Tibial nerve (tissue), 4 donors: ENCODE results near the gene TPP2. TPM values are rescaled to one million over a fixed set of nuclear protein-coding genes. Genes with fewer than 3 reads are reported as not detected.

Experiments used
- DNase-seq, 2 donors: peaks; one replicate each; pipeline ENCODE4 v3.0.0-alpha.2; 2019; ENCODE audit warnings: low spot score in 2 of 2
- H3K27ac ChIP-seq, 4 donors: fragments of 200-600 bp; sonication (generic) in 3 of 4; one replicate each; pipeline ENCODE4 v1.5.1; 2017 to 2019; ENCODE audit warnings: mild to moderate bottlenecking in 1 of 4
- H3K27me3 ChIP-seq, 2 donors: fragments of 200-600 bp; sonication (generic) in 1 of 2; one replicate each; pipeline versions ENCODE4 v1.5.1 to v1.6.0; 2017 to 2019
- H3K36me3 ChIP-seq, 3 donors: fragments of 200-600 bp; sonication (generic); one replicate each; pipeline ENCODE4 v1.5.1; 2018 to 2019
- H3K4me1 ChIP-seq, 4 donors: fragments of 200-600 bp; sonication (generic) in 3 of 4; one replicate each; pipeline ENCODE4 v1.5.1; 2017 to 2019
- H3K4me3 ChIP-seq, 4 donors: fragments of 200-600 bp; sonication (generic) in 3 of 4; one replicate each; pipeline ENCODE4 v1.5.1; 2017 to 2019; ENCODE audit warnings: mild to moderate bottlenecking in 1 of 4, moderate library complexity in 1 of 4
- H3K9me3 ChIP-seq, 4 donors: fragments of 200-600 bp; sonication (generic) in 3 of 4; one replicate each; pipeline ENCODE4 v1.5.1; 2017 to 2019
- CTCF ChIP-seq, 5 experiments: fragments of 200-600 bp in 3 of 5; fragments of 450-650 bp in 2 of 5; sonication (generic) in 3 of 5; IDR thresholded peaks; one replicate each; pipeline ENCODE4 v1.5.1; 2016 to 2019; ENCODE audit warnings: antibody characterized with exemption in 5 of 5, mild to moderate bottlenecking in 3 of 5, moderate library complexity in 2 of 5
- EP300 ChIP-seq, 2 donors: sonication (generic); formaldehyde crosslinking; IDR thresholded peaks; one replicate each; pipeline ENCODE4 v1.6.1; 2017; ENCODE audit warnings: antibody characterized with exemption in 2 of 2, mild to moderate bottlenecking in 1 of 2
- POLR2A ChIP-seq, 2 donors: fragments of 450-650 bp; IDR thresholded peaks; one replicate each; pipeline ENCODE4 v1.6.1; 2017; ENCODE audit warnings: antibody characterized with exemption in 2 of 2, mild to moderate bottlenecking in 2 of 2, moderate library complexity in 2 of 2
- WGBS, 2 donors: methylation state at CpG; one replicate each; pipeline ENCODE4 v1.1.5; 2018; 5-methylcytosine and 5-hydroxymethylcytosine counted together
- total RNA-seq, 4 donors: library from RNA; depleted of rRNA; stranded (reverse); fragments of >200 nt; gene quantifications; one replicate each; pipeline ENCODE4 v1.1.0, GENCODE V29; 2016

Gene TPP2
- total RNA-seq, 4 donors from 2014 or later = 37.8 to 47.5 (median 43.9) TPM

GRCh38 chr13:102686024-102686423 lies 89.2 kb downstream of the TPP2 start:
- Histone ChIP-seq H3K9me3 (peaks cover 0 to 10% (median 0%) of the 10 kb centered on the region in 4 donors), H3K36me3 (peaks cover 0 to 3% (median 0%) of the 10 kb centered on the region in 3 donors), H3K27ac (no peak overlapping the region), H3K4me1 (no peaks in the 10 kb centered on the region), H3K27me3 (peaks cover 0 to 4% of the 10 kb centered on the region in 2 donors), H3K4me3 (no peak overlapping the region)
- peak in 1 of 2 donors; percentile 2 for DNase-seq
- WGBS, 2 donors = 77% methylated on average over 3 of the region's 3 CpGs
- TF ChIP-seq EP300 (IDR thresholded peaks at IDR 0.05) (no peak), POLR2A (IDR thresholded peaks at IDR 0.05) (no peak), CTCF (IDR thresholded peaks at IDR 0.05) (no peak)

- DNase-seq = no peak
- no peak for TF ChIP-seq POLR2A (IDR thresholded peaks at IDR 0.05)
- WGBS, 2 donors = 74 to 82% methylated on average over 7 of the region's 7 CpGs
Observed at GRCh38 chr13:102687520-102687919, 90.7 kb downstream of the TPP2 start.

GRCh38 chr13:102688306-102688973 lies 91.7 kb downstream of the TPP2 start:
- Histone ChIP-seq H3K27ac (no peak overlapping the region), H3K4me3 (no peak overlapping the region), H3K9me3 (no peaks in the 10 kb centered on the region), H3K27me3 (peaks cover 0 to 26% of the 10 kb centered on the region in 2 donors), H3K36me3 (no peaks in the 10 kb centered on the region), H3K4me1 (no peaks in the 10 kb centered on the region)
- TF ChIP-seq EP300 (IDR thresholded peaks at IDR 0.05) = no peak
- no peak for TF ChIP-seq POLR2A (IDR thresholded peaks at IDR 0.05)
- TF ChIP-seq CTCF (IDR thresholded peaks at IDR 0.05) = no peak
- DNase-seq = no peak
- WGBS, 2 donors = 58 to 61% methylated on average over 12 to 13 of the region's 13 CpGs

More at GRCh38 chr13:102687520-102687919, 90.7 kb downstream of the TPP2 start:
- Histone ChIP-seq H3K9me3 (no peaks in the 10 kb centered on the region), H3K4me1 (no peaks in the 10 kb centered on the region), H3K36me3 (no peaks in the 10 kb centered on the region), H3K4me3 (no peak overlapping the region), H3K27ac (no peak overlapping the region), H3K27me3 (peaks cover 0 to 17% of the 10 kb centered on the region in 2 donors)

GRCh38 chr13:102690883-102691282 lies 94.1 kb downstream of the TPP2 start:
- no peak for DNase-seq
- Histone ChIP-seq H3K27me3 (peaks cover 0 to 46% of the 10 kb centered on the region in 2 donors), H3K9me3 (no peaks in the 10 kb centered on the region), H3K36me3 (no peaks in the 10 kb centered on the region), H3K4me1 (no peaks in the 10 kb centered on the region), H3K4me3 (no peak overlapping the region), H3K27ac (no peak overlapping the region)
- TF ChIP-seq EP300 (IDR thresholded peaks at IDR 0.05) (no peak), POLR2A (IDR thresholded peaks at IDR 0.05) (no peak), CTCF (IDR thresholded peaks at IDR 0.05) (no peak)
- WGBS, 2 donors = 87 to 89% methylated on average over 4 of the region's 4 CpGs

GRCh38 chr13:102692491-102692826 lies 95.7 kb downstream of the TPP2 start:
- DNase-seq = no peak
- no peaks in the 10 kb centered on the region for H3K36me3 ChIP-seq
- 80 to 90% methylated on average over 2 of the region's 2 CpGs for WGBS, 2 donors
- no peak overlapping the region for H3K4me3 ChIP-seq
- H3K4me1 ChIP-seq = no peaks in the 10 kb centered on the region
- no peaks in the 10 kb centered on the region for H3K9me3 ChIP-seq
- peaks cover 0 to 46% of the 10 kb centered on the region in 2 donors for H3K27me3 ChIP-seq
- TF ChIP-seq POLR2A (IDR thresholded peaks at IDR 0.05) (no peak), CTCF (IDR thresholded peaks at IDR 0.05) (no peak), EP300 (IDR thresholded peaks at IDR 0.05) (no peak)
- H3K27ac ChIP-seq = no peak overlapping the region
